HepG2 (cell line): Measurements from ENCODE around the gene ZKSCAN5.

ENCODE experiments used
- CC2D1A ChIP-seq: sonication (generic); formaldehyde crosslinking; IDR thresholded peaks from 2 replicates; pipeline ENCODE4 v1.8.1; 2023; ENCODE audit warnings: mild to moderate bottlenecking, missing genetic modification reagents
- IRF2 ChIP-seq: IDR thresholded peaks from 2 replicates; pipeline ENCODE4 v1.6.1; 2018; ENCODE audit warnings: missing genetic modification reagents, missing compliant biosample characterization
- POLR2A ChIP-seq, 2 experiments: IDR thresholded peaks; 2 replicates each; pipeline ENCODE4 v1.6.1; 2011; ENCODE audit warnings: low read depth in 2 of 2, low read length in 2 of 2, mild to moderate bottlenecking in 1 of 2, moderate library complexity in 1 of 2; ENCODE audit not compliant: insufficient read depth in 1 of 2
- TAF1 ChIP-seq: sonication (generic); formaldehyde crosslinking; IDR thresholded peaks from 2 replicates; pipeline ENCODE4 v1.4.0; 2020; ENCODE audit warnings: missing genetic modification reagents
- ZNF263 ChIP-seq: sonication (generic); formaldehyde crosslinking; IDR thresholded peaks from 2 replicates; pipeline ENCODE4 v1.4.0; 2020; ENCODE audit warnings: missing genetic modification reagents
- TF ChIP-seq, protein P1 (sequence below): sonication (generic); formaldehyde crosslinking; IDR thresholded peaks from 2 replicates; pipeline ENCODE4 v1.4.0; 2020; ENCODE audit warnings: missing genetic modification reagents, borderline replicate concordance

DNA sequence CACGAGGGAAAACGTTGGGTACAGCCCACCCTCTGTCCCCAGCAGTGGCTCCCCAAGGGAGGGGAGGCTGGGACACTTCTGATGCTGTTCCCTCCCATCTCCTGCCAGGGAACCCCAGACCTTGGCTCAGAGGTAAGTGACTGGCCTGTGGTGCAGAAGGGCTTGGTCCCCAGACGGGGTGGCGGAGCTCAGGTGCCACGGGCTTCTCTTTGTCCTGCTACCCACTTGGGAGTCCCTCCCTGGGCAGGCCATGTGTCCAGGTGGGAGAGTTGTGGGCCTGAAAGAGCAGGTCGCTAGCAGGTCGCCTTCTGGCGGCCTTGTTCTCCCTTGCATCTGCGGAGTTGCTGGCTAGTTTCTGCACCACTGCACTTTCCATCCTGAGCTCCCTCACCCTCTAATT is 48.6 kb upstream of the ZKSCAN5 start:
- TF ChIP-seq TAF1 (no peak), ZNF263 (CRISPR knock-in tag) (no peak), IRF2 (no peak), CC2D1A (no peak), POLR2A (IDR thresholded peaks at IDR 0.05; ENCODE audit: insufficient read depth in 1 of 2, low read depth in 2 of 2, low read length in 2 of 2) (no peak)
- TF ChIP-seq, protein P1, sequence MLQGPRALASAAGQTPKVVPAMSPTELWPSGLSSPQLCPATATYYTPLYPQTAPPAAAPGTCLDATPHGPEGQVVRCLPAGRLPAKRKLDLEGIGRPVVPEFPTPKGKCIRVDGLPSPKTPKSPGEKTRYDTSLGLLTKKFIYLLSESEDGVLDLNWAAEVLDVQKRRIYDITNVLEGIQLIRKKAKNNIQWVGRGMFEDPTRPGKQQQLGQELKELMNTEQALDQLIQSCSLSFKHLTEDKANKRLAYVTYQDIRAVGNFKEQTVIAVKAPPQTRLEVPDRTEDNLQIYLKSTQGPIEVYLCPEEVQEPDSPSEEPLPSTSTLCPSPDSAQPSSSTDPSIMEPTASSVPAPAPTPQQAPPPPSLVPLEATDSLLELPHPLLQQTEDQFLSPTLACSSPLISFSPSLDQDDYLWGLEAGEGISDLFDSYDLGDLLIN (CRISPR knock-in tag), result no peak
